Inflammatory macrophage treated with lipopolysaccharide for 1 hour (primary cell): ENCODE measurements around the gene UNK.
"Not testable (repeated sequence)": the region's sequence is repeated elsewhere in the genome, so short reads cannot be mapped to it uniquely, and the experiment has no call there.

Experiments
- DNase-seq, 2 donors: peaks; one replicate each; pipeline ENCODE4 v3.0.0-alpha.2; 2020 to 2022

UNK gene

GRCh38 chr17:75853433-75853832 is 68.8 kb downstream of the UNK start:
- DNase-seq, result no peak

- DNase-seq, result peak; percentile 69 to 82
These were observed 69.6 kb downstream of the UNK start for GRCh38 chr17:75854101-75854748.

- DNase-seq, result no peak
These were observed 70.3 kb downstream of the UNK start for GRCh38 chr17:75854881-75855309.

- peak; percentile 100 for DNase-seq
These were observed 70.9 kb downstream of the UNK start, which contains the start of gene WBP2 for GRCh38 chr17:75855310-75856061. TSS of gene WBP2 (minus strand) at chr17:75855335. CDS start at chr17:75855297, 38 bp downstream.

GRCh38 chr17:75856062-75856756 is 71.6 kb downstream of the UNK start:
- no peak for DNase-seq

GRCh38 chr17:75859358-75859757 is 74.8 kb downstream of the UNK start:
- not testable (repeated sequence) for DNase-seq

GRCh38 chr17:75861927-75862317 is 77.3 kb downstream of the UNK start:
- DNase-seq, result no peak

- DNase-seq, result no peak
These were observed 79.9 kb downstream of the UNK start for GRCh38 chr17:75864448-75864871.

GRCh38 chr17:75864887-75865286 is 80.3 kb downstream of the UNK start:
- not testable (repeated sequence) for DNase-seq

- not testable (repeated sequence) for DNase-seq
These were observed 81.0 kb downstream of the UNK start for GRCh38 chr17:75865404-75866188.

- not testable (repeated sequence) for DNase-seq
These were observed 84.2 kb downstream of the UNK start for GRCh38 chr17:75868730-75869281.

- no peak for DNase-seq
These were observed 84.9 kb downstream of the UNK start for GRCh38 chr17:75869282-75870141.

GRCh38 chr17:75870228-75870627 is 85.6 kb downstream of the UNK start:
- DNase-seq, result not testable (repeated sequence)

GRCh38 chr17:75872434-75873351 is 88.1 kb downstream of the UNK start:
- no peak for DNase-seq

GRCh38 chr17:75873587-75874322 is 89.1 kb downstream of the UNK start:
- no peak for DNase-seq

- no peak for DNase-seq
These were observed 89.9 kb downstream of the UNK start for GRCh38 chr17:75874323-75875181.
